H1 (cell line): ENCODE measurements around the gene IVNS1ABP. TPM values are rescaled to one million over a fixed set of nuclear protein-coding genes. Genes with fewer than 3 reads are reported as not detected.

Source experiments
- CTCF ChIA-PET: fragments of 300-600 bp; sonication (Branson Sonifier 250); formaldehyde crosslinking; loops from one replicate; lab custom pipeline; 2021; ENCODE audit not compliant: partially characterized antibody; lab: Charles Lee
- POLR2A ChIA-PET: fragments of 300-600 bp; sonication (Branson Sonifier 250); formaldehyde crosslinking; loops from one replicate; lab custom pipeline; 2021; ENCODE audit warnings: inconsistent platforms; ENCODE audit not compliant: partially characterized antibody; lab: Charles Lee
- DNase-seq, 2 experiments: peaks; one replicate each; pipeline versions ENCODE4 v3.0.0 to v3.0.0-alpha.2; 2010 to 2022; ENCODE audit warnings: low spot score in 2 of 2, low read depth in 1 of 2, mixed read lengths in 1 of 2
- FAIRE-seq: peaks from 2 replicates; lab custom pipeline; 2011; peaks lifted over from hg19 to GRCh38; lab: Jason Lieb, UNC
- H2AFZ ChIP-seq: 2 replicates; pipeline ENCODE4 v1.8.1; 2012; ENCODE audit warnings: low read length, inconsistent platforms
- H2AK5ac ChIP-seq: 2 replicates; pipeline ENCODE4 v1.6.1; 2013; ENCODE audit warnings: low read depth, low read length
- H2BK120ac ChIP-seq: replicated peaks from 2 replicates; pipeline ENCODE3; 2013; ENCODE audit warnings: low read depth, low read length, inconsistent platforms
- H2BK12ac ChIP-seq: 2 replicates; pipeline ENCODE4 v1.6.1; 2013; ENCODE audit warnings: low read depth, low read length
- H2BK15ac ChIP-seq: 2 replicates; pipeline ENCODE4 v1.6.1; 2013; ENCODE audit warnings: low read length
- H2BK20ac ChIP-seq: 2 replicates; pipeline ENCODE4 v1.6.1; 2013; ENCODE audit warnings: low read length
- H2BK5ac ChIP-seq: 2 replicates; pipeline ENCODE4 v1.6.1; 2013; ENCODE audit warnings: low read depth, low read length
- H3K14ac ChIP-seq: 2 replicates; pipeline ENCODE4 v1.6.1; 2013; ENCODE audit warnings: inconsistent platforms; ENCODE audit not compliant: insufficient read length
- H3K18ac ChIP-seq: 2 replicates; pipeline ENCODE4 v1.6.1; 2013; ENCODE audit warnings: low read length; ENCODE audit errors: extremely low read depth
- H3K23ac ChIP-seq: 2 replicates; pipeline ENCODE4 v1.6.1; 2013; ENCODE audit warnings: inconsistent platforms; ENCODE audit not compliant: insufficient read length
- H3K23me2 ChIP-seq: 2 replicates; pipeline ENCODE4 v1.6.1; 2013; ENCODE audit warnings: low read depth, low read length
- H3K27ac ChIP-seq: 2 replicates; pipeline ENCODE4 v1.6.1; 2011; ENCODE audit warnings: low read depth, low read length, inconsistent platforms
- H3K27me3 ChIP-seq, 4 experiments: replicated peaks in 1 of 4; 1 replicate in 1 of 4; 2 replicates in 3 of 4; pipeline versions ENCODE4 v1.6.1 to v1.8.1; 2011 to 2013; ENCODE audit warnings: low read length in 3 of 4, mild to moderate bottlenecking in 3 of 4, inconsistent platforms in 2 of 4, mixed read lengths in 2 of 4, moderate library complexity in 1 of 4; ENCODE audit not compliant: control insufficient read depth in 3 of 4, insufficient read depth in 3 of 4; ENCODE audit errors: extremely low read depth in 1 of 4
- H3K36me3 ChIP-seq, 4 experiments: 2 replicates each; pipeline versions ENCODE4 v1.6.1 to v1.8.1; 2011 to 2013; ENCODE audit warnings: mild to moderate bottlenecking in 4 of 4, low read length in 3 of 4, moderate library complexity in 2 of 4, control low read depth in 1 of 4, inconsistent platforms in 1 of 4; ENCODE audit not compliant: insufficient read depth in 4 of 4, control insufficient read depth in 2 of 4
- H3K4ac ChIP-seq: replicated peaks from 2 replicates; pipeline ENCODE3; 2013; ENCODE audit warnings: low read length, low read depth, mixed read lengths, inconsistent platforms; ENCODE audit not compliant: insufficient read length
- H3K4me1 ChIP-seq, 4 experiments: replicated peaks in 1 of 4; 1 replicate in 1 of 4; 2 replicates in 3 of 4; pipeline versions ENCODE4 v1.6.1 to v1.8.1; 2011 to 2013; ENCODE audit warnings: low read length in 3 of 4, inconsistent platforms in 2 of 4, mixed read lengths in 1 of 4; ENCODE audit not compliant: insufficient read depth in 4 of 4, control insufficient read depth in 3 of 4
- H3K4me2 ChIP-seq, 2 experiments: 2 replicates each; pipeline versions ENCODE4 v1.6.1 to v1.8.1; 2011 to 2013; ENCODE audit warnings: low read depth in 2 of 2, low read length in 2 of 2, control low read depth in 1 of 2, inconsistent platforms in 1 of 2, mild to moderate bottlenecking in 1 of 2; ENCODE audit not compliant: insufficient read depth in 1 of 2
- H3K4me3 ChIP-seq, 4 experiments: fragments of 200-600, 300-600 bp in 1 of 4; sonication (generic), shearing (Covaris generic), sonication (Bioruptor Twin) in 1 of 4; 2 replicates each; pipeline versions ENCODE4 v1.5.1 to v1.8.1; 2011 to 2016; ENCODE audit warnings: low read length in 4 of 4, low read depth in 3 of 4, control low read depth in 2 of 4, inconsistent platforms in 2 of 4, mild to moderate bottlenecking in 2 of 4, mixed read lengths in 1 of 4, moderate library complexity in 1 of 4; ENCODE audit not compliant: insufficient read depth in 2 of 4; ENCODE audit errors: extremely low read depth in 1 of 4
- H3K56ac ChIP-seq: replicated peaks from 2 replicates; pipeline ENCODE3; 2013; ENCODE audit warnings: low read depth, mild to moderate bottlenecking, mixed read lengths, low read length, inconsistent platforms; ENCODE audit not compliant: insufficient read length
- H3K79me1 ChIP-seq: 2 replicates; pipeline ENCODE4 v1.6.1; 2013; ENCODE audit warnings: low read depth, low read length, control low read depth
- H3K79me2 ChIP-seq, 2 experiments: 2 replicates each; pipeline versions ENCODE4 v1.6.1 to v1.8.1; 2012 to 2013; ENCODE audit warnings: low read length in 2 of 2, mild to moderate bottlenecking in 2 of 2, inconsistent platforms in 1 of 2; ENCODE audit not compliant: insufficient read depth in 2 of 2, control insufficient read depth in 1 of 2
- H3K9ac ChIP-seq, 4 experiments: replicated peaks in 1 of 4; 1 replicate in 1 of 4; 2 replicates in 3 of 4; pipeline versions ENCODE4 v1.6.1 to v1.8.1; 2011 to 2013; ENCODE audit warnings: low read depth in 3 of 4, low read length in 3 of 4, control low read depth in 2 of 4, mild to moderate bottlenecking in 2 of 4, moderate library complexity in 2 of 4, inconsistent platforms in 1 of 4; ENCODE audit errors: extremely low read depth in 1 of 4
- H3K9me3 ChIP-seq, 2 experiments: 2 replicates each; pipeline versions ENCODE4 v1.6.1 to v1.8.1; 2012 to 2013; ENCODE audit warnings: mild to moderate bottlenecking in 2 of 2, moderate library complexity in 2 of 2, control low read depth in 1 of 2, inconsistent platforms in 1 of 2, low read depth in 1 of 2, low read length in 1 of 2, mixed read lengths in 1 of 2; ENCODE audit not compliant: insufficient read depth in 2 of 2
- H4K20me1 ChIP-seq, 2 experiments: replicated peaks in 1 of 2; 2 replicates each; pipeline versions ENCODE3 to v1.8.1; 2011 to 2013; ENCODE audit warnings: inconsistent platforms in 2 of 2, low read length in 2 of 2, mild to moderate bottlenecking in 1 of 2; ENCODE audit not compliant: insufficient read depth in 2 of 2, control insufficient read depth in 1 of 2
- H4K5ac ChIP-seq: 2 replicates; pipeline ENCODE4 v1.6.1; 2013; ENCODE audit warnings: low read length, low read depth, mixed read lengths, inconsistent platforms; ENCODE audit not compliant: insufficient read length
- H4K8ac ChIP-seq: 2 replicates; pipeline ENCODE4 v1.8.0; 2013; ENCODE audit warnings: mild to moderate bottlenecking, moderate library complexity, low read length, inconsistent platforms; ENCODE audit not compliant: insufficient read depth; ENCODE audit errors: extremely low read depth
- H4K91ac ChIP-seq: replicated peaks from 2 replicates; pipeline ENCODE3; 2013; ENCODE audit warnings: low read length, mixed read lengths, inconsistent platforms; ENCODE audit not compliant: insufficient read length
- CHD1 ChIP-seq: IDR thresholded peaks from 2 replicates; pipeline ENCODE4 v1.6.1; 2012; ENCODE audit warnings: low read depth, low read length, improper control_type of control experiment
- GTF2F1 ChIP-seq: IDR thresholded peaks from 2 replicates; pipeline ENCODE4 v1.6.1; 2012; ENCODE audit warnings: low read depth, low read length, improper control_type of control experiment, borderline replicate concordance
- KDM5A ChIP-seq: fragments of 200-600 bp; IDR thresholded peaks from 2 replicates; pipeline ENCODE4 v1.7.1; 2012; ENCODE audit warnings: mild to moderate bottlenecking, low read length, inconsistent platforms, mixed read lengths
- RNF2 ChIP-seq: fragments of 200-900, 300-1000 bp; sonication (generic); IDR thresholded peaks from 2 replicates; pipeline ENCODE4 v1.7.1; 2016; ENCODE audit warnings: borderline replicate concordance, low read depth, mild to moderate bottlenecking, antibody characterized with exemption, low read length; ENCODE audit not compliant: poor library complexity, severe bottlenecking; ENCODE audit errors: missing control alignments
- polyA plus RNA-seq, 7 experiments: library from polyadenylated mRNA; depleted of rRNA in 3 of 7; stranded (reverse) in 5 of 7; unstranded in 2 of 7; fragments of >200 nt in 5 of 7; fragments of 200-250 nt in 2 of 7; gene quantifications; 1 replicate in 5 of 7; 2 replicates in 1 of 7; 4 replicates in 1 of 7; pipeline versions ENCODE4 v1.2.1 to v1.2.3, GENCODE V29; 2011 to 2013; ENCODE audit warnings: missing spikeins in 2 of 7, mixed read lengths in 2 of 7
- total RNA-seq: library from RNA; stranded (reverse); fragmentation: NEBNext Ultra II Directional; extraction: Animal tissue kit (Norgen Biotek cat#: 25700); gene quantifications from 2 replicates; pipeline ENCODE4 v1.2.1, GENCODE V29; 2021
- TF ChIP-seq, protein P1 (sequence below), 3 experiments: IDR thresholded peaks; 1 replicate in 2 of 3; 2 replicates in 1 of 3; pipeline versions ENCODE4 v1.5.1 to v1.6.1; 2011; ENCODE audit warnings: low read length in 3 of 3, mild to moderate bottlenecking in 3 of 3, inconsistent platforms in 2 of 3, low read depth in 1 of 3, moderate library complexity in 1 of 3; ENCODE audit not compliant: insufficient read depth in 1 of 3; ENCODE audit errors: control extremely low read depth in 1 of 3

IVNS1ABP gene
- total and polyA plus RNA-seq, 2 of the 8 experiments (the other 6 are each of a cell fraction or from before 2014, with no cell fraction given) = 65.9 to 189 TPM

DNA sequence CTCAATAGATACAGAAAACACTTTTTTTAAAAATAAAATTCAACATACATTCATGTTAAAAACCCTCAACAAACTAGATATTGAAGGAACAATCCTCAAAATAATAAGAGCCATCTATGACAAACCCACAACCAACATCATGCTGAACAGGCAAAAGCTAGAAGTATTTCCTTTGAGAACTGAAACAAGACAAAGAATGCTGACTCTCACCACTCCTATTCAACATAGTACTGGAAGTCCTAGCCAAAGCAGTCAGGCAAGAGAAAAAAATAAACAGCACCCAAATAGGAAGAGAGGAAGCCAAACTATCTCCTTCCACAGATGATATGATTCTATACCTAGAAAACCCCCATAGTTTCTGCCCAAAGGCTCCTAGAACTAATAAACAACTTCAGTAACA lies 46.2 kb upstream of the IVNS1ABP start:
- no peak overlapping the region for H3K4ac ChIP-seq
- no peaks in the 10 kb centered on the region for H3K79me2 ChIP-seq
- no peak overlapping the region for H3K27ac ChIP-seq
- H2BK20ac ChIP-seq = no peak overlapping the region
- ChIA-PET POLR2A (no interaction called here), CTCF (no interaction called here)
- no peaks in the 10 kb centered on the region for H4K20me1 ChIP-seq
- H3K23ac ChIP-seq = no peak overlapping the region
- no peak overlapping the region for H3K18ac ChIP-seq
- no peak overlapping the region for H3K14ac ChIP-seq
- H3K79me1 ChIP-seq = no peaks in the 10 kb centered on the region
- H3K27me3 ChIP-seq = no peaks in the 10 kb centered on the region
- H4K8ac ChIP-seq = no peak overlapping the region
- no peaks in the 10 kb centered on the region for H3K36me3 ChIP-seq
- TF ChIP-seq, protein P1, sequence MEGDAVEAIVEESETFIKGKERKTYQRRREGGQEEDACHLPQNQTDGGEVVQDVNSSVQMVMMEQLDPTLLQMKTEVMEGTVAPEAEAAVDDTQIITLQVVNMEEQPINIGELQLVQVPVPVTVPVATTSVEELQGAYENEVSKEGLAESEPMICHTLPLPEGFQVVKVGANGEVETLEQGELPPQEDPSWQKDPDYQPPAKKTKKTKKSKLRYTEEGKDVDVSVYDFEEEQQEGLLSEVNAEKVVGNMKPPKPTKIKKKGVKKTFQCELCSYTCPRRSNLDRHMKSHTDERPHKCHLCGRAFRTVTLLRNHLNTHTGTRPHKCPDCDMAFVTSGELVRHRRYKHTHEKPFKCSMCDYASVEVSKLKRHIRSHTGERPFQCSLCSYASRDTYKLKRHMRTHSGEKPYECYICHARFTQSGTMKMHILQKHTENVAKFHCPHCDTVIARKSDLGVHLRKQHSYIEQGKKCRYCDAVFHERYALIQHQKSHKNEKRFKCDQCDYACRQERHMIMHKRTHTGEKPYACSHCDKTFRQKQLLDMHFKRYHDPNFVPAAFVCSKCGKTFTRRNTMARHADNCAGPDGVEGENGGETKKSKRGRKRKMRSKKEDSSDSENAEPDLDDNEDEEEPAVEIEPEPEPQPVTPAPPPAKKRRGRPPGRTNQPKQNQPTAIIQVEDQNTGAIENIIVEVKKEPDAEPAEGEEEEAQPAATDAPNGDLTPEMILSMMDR (IDR thresholded peaks at IDR 0.05; ENCODE audit: control extremely low read depth in 1 of 3, insufficient read depth in 1 of 3, low read depth in 1 of 3, low read length in 3 of 3) = no peak
- TF ChIP-seq GTF2F1 (no peak), KDM5A (no peak), RNF2 (no peak), CHD1 (no peak)
- no peak overlapping the region for H2BK12ac ChIP-seq
- no peaks in the 10 kb centered on the region for H3K23me2 ChIP-seq
- H3K4me3 ChIP-seq = no peak overlapping the region
- H4K5ac ChIP-seq = no peak overlapping the region
- 0 out of 4 replicates have a peak, but pooled peaks cover 0 to 3% of the 10 kb centered on the region in 2 experiments for H3K9me3 ChIP-seq
- no peak overlapping the region for H3K9ac ChIP-seq
- DNase-seq (no peak), FAIRE-seq (no peak)
- H3K4me1 ChIP-seq = no peaks in the 10 kb centered on the region
- no peak overlapping the region for H3K56ac ChIP-seq
- H2AK5ac ChIP-seq = no peak overlapping the region
- no peak overlapping the region for H2AFZ ChIP-seq
- H3K4me2 ChIP-seq = no peak overlapping the region
- H4K91ac ChIP-seq = no peak overlapping the region
- H2BK120ac ChIP-seq = no peak overlapping the region
- H2BK5ac ChIP-seq = no peak overlapping the region
- no peak overlapping the region for H2BK15ac ChIP-seq
